NCI-H1694 (cell line): ENCODE measurements around the gene IDH3A.
"Not testable (repeated sequence)": the region's sequence is repeated elsewhere in the genome, so short reads cannot be mapped to it uniquely, and the experiment has no call there.

ENCODE experiments used
- DNase-seq: peaks from one replicate; lab custom pipeline; 2025; lab: John Stamatoyannopoulos, UW

IDH3A gene

DNA sequence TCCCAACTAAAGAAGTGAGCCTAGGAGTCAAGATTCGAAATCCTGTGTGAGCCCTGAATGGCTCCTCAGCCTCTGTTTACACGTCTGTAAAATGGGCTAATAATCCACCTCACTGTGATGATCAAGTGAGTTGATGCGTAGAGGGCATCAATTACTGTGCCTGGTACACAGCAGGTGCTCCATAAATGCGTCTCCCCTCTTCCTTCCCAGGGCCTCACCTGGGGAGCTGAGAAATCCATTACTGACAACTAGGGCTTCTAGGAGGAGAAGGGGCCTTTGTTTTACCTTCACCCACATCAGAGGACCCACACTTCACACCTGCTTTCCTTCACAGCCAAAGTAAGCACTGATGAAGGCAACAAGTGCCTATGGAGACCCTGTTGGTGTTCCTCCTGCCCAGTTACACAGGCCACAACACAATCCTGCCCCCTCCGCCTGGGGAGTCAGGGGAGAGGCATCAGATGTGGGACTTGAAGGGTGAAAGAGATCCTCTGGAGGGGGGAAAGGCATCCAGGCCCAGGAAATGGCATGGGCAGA is 19.3 kb upstream of the IDH3A start:
- DNase-seq: no peak

GRCh38 chr15:78130466-78131294 is 18.5 kb upstream of the IDH3A start:
- no peak for DNase-seq

- peak; percentile 19 for DNase-seq
Measured at GRCh38 chr15:78131295-78132061, 17.7 kb upstream of the IDH3A start, which contains the start of gene CIB2. Gene CIB2 (minus strand): TSS chr15:78131445. CDS start chr15:78131215, 230 bp downstream.

GRCh38 chr15:78133801-78134200 is 15.4 kb upstream of the IDH3A start:
- no peak for DNase-seq

DNA sequence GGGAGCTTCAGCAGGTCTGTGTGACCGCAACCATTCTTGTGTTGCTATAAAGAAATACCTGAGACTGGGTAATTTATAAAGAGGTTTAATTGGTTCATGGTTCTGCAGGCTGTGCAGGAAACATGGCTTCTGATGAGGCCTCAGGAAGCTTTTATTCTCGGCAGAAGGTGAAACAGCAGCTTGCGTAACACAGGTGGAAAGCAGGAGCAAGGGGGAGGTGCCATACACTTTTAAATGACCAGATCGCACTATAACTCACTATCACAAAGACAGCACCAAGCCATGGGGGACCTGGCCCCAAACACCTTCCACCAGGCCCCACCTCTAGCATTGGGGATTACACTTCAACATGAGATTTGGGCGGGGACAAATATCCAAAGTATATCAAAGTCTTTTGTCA is 9.6 kb upstream of the IDH3A start:
- DNase-seq: no peak

DNA sequence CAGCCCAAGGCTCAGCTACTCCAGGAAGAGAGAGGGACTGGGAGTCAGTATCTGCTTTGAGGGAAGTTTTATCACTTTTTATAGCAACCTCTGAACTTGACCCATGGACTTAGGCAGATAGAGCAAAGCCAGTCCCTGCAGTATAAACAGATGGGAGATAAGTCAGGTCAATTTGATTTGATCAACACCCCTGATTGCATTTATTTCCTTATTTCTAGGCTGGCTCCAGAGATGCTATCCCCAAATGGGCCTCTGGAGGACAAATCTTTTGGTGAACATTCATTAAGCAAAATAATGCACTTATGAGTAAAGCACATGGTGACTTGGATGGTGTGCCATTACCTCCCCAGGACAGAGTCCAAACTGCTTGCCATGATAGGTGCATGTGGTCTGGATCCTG is 8.9 kb upstream of the IDH3A start:
- DNase-seq: no peak

DNA sequence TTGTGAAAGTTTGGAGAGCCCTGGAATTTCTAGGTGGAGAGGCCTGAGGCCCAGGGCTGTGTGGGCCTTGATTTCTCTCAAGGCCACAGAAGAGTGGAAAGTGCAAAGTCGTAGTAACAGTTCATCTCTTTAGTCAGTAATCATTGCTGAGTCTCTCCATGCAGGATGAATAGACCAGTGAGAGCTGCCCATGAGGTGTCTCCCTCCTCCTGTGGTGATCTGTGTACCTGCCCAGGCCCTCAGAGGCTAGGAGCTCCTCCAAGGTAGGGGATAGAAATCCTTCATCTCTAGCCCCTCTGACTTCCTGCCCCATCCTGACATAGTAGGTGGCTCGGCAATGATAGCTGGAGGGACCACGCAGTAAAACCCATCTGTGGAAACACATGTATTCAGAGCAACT is 6.8 kb upstream of the IDH3A start:
- no peak for DNase-seq

DNA sequence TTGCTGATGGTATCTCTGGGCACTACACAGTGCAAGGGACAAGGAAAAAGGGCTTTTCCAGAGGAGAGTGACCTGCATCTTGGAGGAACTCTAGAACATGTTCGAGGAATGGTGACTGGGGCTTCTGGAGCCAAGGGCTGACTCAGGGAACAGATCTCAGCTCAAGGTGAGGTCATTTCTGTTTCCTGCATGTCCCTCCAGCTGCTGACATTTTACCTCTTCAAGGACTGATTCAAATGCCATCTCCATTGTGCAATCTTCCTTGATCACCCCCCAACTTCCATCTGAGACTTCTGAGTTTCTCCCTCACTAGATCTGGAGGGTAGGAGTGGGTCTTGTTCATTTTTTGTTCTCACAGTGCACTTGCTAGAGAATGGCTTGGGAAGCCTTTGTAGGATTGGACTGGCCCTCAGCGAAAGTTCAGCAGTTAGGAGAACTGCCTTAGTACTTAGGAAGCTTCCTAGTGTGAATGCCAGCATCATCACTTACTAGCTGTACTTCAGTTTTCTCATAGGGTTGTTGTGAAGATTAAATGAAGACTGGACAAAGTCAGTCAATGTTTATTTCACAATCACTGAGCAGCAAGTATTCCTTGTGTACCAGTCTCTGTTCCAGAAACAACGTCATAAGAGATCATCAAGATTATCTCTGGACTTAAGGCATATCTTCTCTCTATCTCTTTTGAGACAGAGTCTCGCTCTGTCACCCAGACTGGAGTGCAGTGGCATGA is 2.6 kb upstream of the IDH3A start:
- no peak for DNase-seq

- no peak for DNase-seq
Measured at GRCh38 chr15:78147566-78147965, 1.6 kb upstream of the IDH3A start.

GRCh38 chr15:78148392-78149067 is 632 bp upstream of the IDH3A start:
- no peak for DNase-seq

GRCh38 chr15:78149805-78150751 is 916 bp downstream of the IDH3A start:
- DNase-seq: no peak

DNA sequence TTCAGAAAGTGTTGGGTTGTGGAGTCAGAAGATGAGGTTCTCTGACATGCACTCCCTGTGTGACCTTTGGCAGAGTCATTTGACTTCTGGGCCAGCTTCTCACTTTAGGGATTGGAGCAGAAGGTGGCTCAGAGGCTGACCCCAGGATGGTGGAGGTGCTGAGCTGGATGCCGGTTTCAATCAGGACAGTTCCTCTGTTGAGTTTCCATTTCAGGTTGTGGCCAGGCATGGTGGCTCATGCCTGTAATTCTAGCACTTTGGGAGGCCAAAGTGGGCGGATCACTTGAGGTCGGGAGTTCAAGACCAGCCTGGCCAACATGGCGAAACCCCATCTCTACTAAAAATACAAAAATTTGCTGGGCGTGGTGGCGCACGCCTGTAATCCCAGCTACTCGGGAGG is 1.9 kb downstream of the IDH3A start:
- not testable (repeated sequence) for DNase-seq

DNA sequence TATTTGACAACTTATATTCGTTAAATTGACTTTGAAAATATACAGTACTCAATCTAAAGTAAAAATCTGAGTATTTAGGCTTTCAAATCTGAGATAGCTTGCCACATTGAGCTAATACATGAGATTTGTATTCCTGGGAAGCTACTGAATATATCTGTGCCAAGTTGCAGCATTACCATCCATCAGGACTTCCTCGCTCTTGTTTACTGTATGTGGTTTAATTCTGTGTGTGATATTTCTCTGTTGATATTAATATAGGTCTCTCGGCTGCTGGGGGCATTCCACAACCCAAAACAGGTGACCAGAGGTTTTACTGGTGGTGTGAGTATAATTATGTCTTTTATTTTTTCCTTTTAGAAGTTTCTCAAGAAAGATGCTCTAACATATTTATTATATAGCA is 5.8 kb downstream of the IDH3A start:
- DNase-seq: no peak

DNA sequence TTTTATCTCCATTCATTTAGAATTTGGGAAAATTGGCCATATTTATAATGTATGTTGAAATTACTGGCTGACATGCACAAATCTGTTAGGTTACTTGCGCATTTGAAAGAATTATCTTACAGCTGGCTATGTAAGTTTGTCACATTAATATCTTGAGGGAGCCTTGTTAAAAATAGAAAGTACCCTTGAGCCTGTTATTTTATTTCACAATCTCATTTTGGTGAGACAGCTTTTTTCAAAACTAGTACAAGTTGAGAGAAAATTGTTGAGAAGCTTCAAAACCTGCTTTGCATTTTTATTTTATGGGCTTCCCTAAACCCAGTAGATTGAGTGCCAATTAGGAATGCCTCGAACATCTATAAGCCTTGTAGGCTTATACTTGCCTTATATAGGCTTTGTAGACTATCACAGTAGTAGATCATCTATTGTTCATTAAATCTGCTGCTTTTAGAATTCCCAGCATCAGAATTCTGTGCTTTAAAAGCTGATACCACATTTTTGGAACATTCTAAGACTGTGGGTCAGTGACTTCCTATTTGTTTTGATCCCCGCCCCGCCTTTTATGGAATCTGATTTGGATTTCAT is 6.3 kb downstream of the IDH3A start:
- no peak for DNase-seq

GRCh38 chr15:78156653-78157052 is 7.5 kb downstream of the IDH3A start:
- DNase-seq: no peak

GRCh38 chr15:78157203-78157602 is 8.0 kb downstream of the IDH3A start:
- DNase-seq: no peak

GRCh38 chr15:78159395-78159794 is 10.2 kb downstream of the IDH3A start:
- no peak for DNase-seq

DNA sequence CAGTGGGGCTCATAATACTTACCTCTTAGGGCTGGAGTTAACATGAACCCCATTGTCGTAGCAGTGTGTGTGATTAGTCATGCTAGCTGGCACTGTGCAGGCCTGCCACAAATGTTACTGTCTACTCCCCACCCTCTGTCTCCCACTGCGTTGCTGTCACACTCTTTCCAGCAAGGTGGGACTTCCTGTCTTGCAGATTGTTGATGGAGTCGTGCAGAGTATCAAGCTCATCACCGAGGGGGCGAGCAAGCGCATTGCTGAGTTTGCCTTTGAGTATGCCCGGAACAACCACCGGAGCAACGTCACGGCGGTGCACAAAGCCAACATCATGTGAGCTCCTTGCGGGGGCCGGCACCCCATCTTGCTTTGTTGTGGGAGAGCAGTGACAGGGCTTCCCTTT is 12.9 kb downstream of the IDH3A start:
- no peak for DNase-seq

- no peak for DNase-seq
Measured at GRCh38 chr15:78164010-78164409, 14.8 kb downstream of the IDH3A start.

- DNase-seq: no peak
Measured at GRCh38 chr15:78167227-78167888, 18.2 kb downstream of the IDH3A start.
